Kidney epithelial cell (primary cell): ENCODE measurements around the gene UBAC2. TPM values are rescaled to one million over a fixed set of nuclear protein-coding genes. Genes with fewer than 3 reads are reported as not detected.

ENCODE experiments used
- DNase-seq: peaks from one replicate; pipeline ENCODE4 v3.0.0-alpha.2; 2010; ENCODE audit warnings: low read depth
- H3K27me3 ChIP-seq: 2 replicates; pipeline ENCODE4 v1.6.0; 2011; ENCODE audit warnings: low read length; ENCODE audit not compliant: control insufficient read depth, insufficient read depth
- H3K36me3 ChIP-seq: 2 replicates; pipeline ENCODE4 v1.5.1; 2011; ENCODE audit warnings: low read length; ENCODE audit not compliant: control insufficient read depth, insufficient read depth
- H3K4me3 ChIP-seq: 2 replicates; pipeline ENCODE4 v1.5.1; 2011; ENCODE audit warnings: low read depth, mild to moderate bottlenecking, control low read depth, low read length
- total RNA-seq: library from RNA; depleted of rRNA; stranded (reverse); fragments of >200 nt; gene quantifications from 2 replicates; pipeline ENCODE4 v1.2.3, GENCODE V29; 2015
- TF ChIP-seq, protein P1 (sequence below): IDR thresholded peaks from 2 replicates; pipeline ENCODE4 v1.5.1; 2011; ENCODE audit warnings: mild to moderate bottlenecking, moderate library complexity, low read length, control low read depth, inconsistent platforms; ENCODE audit not compliant: insufficient read depth, poor library complexity, severe bottlenecking

Gene UBAC2
- total RNA-seq, 1 donor from 2014 or later: 83.6 TPM

DNA sequence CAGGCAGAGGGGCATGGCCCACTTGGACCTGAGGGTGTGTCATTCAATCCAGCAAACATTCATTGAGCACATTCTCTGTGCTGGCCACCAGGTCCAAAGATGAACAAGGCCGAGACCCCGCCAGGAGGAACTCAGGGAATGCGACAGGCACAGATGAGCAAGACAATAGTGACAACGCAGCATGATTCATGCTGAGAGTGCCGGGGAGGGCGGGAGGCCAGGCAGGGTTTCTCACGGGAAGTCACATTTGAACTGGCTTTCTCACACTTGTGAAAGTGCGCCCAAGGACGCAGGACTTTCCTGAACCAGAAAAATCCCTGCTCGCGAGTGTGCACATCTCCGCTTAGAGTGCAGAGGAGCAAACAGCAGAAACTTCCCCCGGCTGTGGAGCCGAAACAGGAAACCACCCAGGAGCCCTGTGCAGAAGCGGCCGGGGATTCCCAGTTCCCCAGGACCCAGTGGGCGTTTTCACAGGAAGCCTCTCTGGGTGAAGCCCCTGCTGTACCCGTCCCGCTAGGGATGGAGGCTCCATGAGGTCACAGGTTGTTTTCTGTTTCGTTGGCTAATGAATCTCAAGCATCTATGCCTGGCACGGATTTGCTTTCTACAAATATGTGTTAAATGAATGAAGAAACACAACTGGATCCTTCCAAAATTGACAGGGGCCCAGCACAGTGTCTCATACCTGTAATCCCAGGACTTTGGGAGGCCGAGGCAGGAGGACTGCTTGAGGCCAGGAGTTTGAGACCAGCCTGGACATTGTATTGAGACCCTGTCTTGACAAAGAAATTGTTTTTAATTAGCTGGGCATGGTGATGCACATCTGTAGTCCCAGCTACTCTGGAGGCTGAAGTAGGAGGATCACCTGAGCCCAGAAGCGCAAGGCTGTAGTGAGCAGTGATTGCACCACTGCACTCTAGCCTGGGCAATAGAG is 232.2 kb downstream of the UBAC2 start:
- Histone ChIP-seq H3K4me3 (no peak overlapping the region), H3K27me3 (no peaks in the 10 kb centered on the region), H3K36me3 (no peaks in the 10 kb centered on the region)
- peak; percentile 42 for DNase-seq
- TF ChIP-seq, protein P1, sequence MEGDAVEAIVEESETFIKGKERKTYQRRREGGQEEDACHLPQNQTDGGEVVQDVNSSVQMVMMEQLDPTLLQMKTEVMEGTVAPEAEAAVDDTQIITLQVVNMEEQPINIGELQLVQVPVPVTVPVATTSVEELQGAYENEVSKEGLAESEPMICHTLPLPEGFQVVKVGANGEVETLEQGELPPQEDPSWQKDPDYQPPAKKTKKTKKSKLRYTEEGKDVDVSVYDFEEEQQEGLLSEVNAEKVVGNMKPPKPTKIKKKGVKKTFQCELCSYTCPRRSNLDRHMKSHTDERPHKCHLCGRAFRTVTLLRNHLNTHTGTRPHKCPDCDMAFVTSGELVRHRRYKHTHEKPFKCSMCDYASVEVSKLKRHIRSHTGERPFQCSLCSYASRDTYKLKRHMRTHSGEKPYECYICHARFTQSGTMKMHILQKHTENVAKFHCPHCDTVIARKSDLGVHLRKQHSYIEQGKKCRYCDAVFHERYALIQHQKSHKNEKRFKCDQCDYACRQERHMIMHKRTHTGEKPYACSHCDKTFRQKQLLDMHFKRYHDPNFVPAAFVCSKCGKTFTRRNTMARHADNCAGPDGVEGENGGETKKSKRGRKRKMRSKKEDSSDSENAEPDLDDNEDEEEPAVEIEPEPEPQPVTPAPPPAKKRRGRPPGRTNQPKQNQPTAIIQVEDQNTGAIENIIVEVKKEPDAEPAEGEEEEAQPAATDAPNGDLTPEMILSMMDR: no peak

DNA sequence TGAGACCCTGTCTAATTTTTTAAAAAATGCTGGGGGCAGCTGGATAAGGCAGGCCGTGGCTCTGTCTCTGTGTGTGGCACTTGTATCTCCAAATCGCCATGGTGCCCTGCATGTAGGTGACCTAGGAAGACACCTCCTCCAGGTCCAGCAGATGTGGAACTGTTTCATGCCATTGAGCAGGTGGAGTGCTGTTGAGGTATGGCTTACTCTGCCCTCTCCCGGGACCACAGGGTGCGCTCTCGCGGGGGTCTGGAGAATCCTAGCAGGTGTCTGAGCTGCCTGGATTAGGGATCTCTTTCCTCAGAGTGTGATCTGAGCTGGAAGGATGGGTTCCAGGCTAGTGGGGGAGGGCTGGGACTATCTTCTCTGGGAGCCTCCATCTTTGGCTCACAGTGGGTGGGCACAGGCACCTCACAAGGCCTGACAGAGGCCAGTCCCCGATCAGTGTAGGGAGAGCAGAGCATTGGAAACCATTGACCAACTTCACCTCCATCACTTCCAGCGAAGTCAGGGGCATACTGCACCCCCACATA is 233.0 kb downstream of the UBAC2 start:
- TF ChIP-seq, protein P1: no peak
- H3K27me3 ChIP-seq: no peaks in the 10 kb centered on the region
- H3K4me3 ChIP-seq: no peak overlapping the region
- no peaks in the 10 kb centered on the region for H3K36me3 ChIP-seq
- DNase-seq: no peak

DNA sequence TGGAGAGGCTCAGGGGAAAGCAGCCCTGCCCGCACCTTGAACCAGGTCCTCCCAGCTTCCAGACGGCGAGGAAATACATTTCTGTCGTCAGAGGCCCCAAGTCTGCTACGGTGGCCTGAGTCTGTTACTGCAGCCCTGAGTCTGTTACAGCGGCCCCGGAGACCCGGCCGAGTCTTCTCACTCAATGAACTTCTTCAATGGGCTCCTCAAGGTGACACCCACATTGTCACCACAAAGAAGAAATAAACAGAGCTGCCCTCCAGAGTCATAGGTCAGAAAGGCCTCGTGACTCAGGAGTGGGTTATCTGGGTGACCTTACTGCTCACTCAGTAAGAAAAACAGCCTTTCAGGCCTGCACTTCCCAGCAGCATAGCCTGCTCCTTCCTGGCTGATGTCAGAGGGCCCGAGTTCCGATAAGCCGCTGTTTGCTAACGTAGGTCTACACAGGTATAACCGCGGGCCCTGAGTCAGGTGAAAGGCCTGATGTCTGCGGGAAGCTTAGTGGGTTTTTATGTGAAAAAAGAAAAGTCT is 233.7 kb downstream of the UBAC2 start:
- Histone ChIP-seq H3K36me3 (no peaks in the 10 kb centered on the region), H3K27me3 (peaks cover 5% of the 10 kb centered on the region), H3K4me3 (no peak overlapping the region)
- TF ChIP-seq, protein P1: no peak
- no peak for DNase-seq

DNA sequence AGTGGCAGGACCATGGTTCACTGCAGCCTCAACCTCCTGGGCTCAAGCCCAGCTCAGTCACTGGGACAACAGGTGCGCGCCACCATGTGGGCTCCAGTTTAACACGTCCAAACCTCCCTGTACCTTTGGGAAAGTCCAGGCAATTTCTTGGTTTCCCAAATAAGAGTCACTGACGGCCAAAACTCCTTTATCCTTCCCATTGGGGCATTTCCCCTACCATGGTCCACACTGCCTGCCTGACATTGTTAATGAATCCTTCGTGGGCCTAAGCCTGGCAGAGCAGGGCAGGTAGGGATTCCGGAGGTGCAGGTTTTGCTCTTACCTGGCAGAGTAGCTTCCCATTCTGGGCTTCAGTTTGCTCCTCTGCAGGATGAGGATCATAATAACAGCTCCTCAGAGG is 234.5 kb downstream of the UBAC2 start:
- TF ChIP-seq, protein P1: no peak
- H3K36me3 ChIP-seq: no peaks in the 10 kb centered on the region
- peaks cover 11% of the 10 kb centered on the region for H3K27me3 ChIP-seq
- H3K4me3 ChIP-seq: no peak overlapping the region
- no peak for DNase-seq

DNA sequence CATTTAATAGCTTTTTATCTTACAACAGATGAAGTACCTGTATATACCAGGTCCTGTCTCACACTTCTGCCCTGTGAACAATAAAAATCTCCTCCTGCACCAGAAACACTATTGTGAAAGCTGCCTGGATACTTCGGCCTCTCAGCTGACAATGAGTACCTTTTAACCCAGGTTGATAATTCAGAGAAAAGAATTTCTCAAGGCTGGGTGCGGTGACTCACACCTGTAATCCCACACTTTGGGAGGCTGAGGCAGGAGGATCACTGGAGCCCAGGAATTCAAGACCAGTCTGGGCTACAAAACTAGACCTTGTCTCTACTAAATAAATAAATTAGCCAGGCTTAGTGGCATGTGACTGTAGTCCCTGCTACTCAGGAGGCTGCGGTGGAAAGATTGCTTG is 235.3 kb downstream of the UBAC2 start:
- Histone ChIP-seq H3K4me3 (no peak overlapping the region), H3K27me3 (peaks cover 11% of the 10 kb centered on the region), H3K36me3 (no peaks in the 10 kb centered on the region)
- TF ChIP-seq, protein P1: no peak
- DNase-seq: no peak

Other genes with a start within 250 kb of the UBAC2 start
- 226 and 230 TPM in 2 replicates for gene DOCK9, start 222.8 kb upstream of the UBAC2 start, total RNA-seq
- gene GPR18, start 57.5 kb downstream of the UBAC2 start, total RNA-seq: not detected in 2 replicates
- 0.14 and 0.71 TPM in 2 replicates for gene GPR183, start 106.5 kb downstream of the UBAC2 start, total RNA-seq